ENCODE results near the gene BORCS8. TPM values are rescaled to one million over a fixed set of nuclear protein-coding genes. Genes with fewer than 3 reads are reported as not detected.

BORCS8 gene
- total and polyA plus RNA-seq, 2 of the 13 experiments (the other 11 are each of a cell fraction or from before 2014, with no cell fraction given): 9.6 to 13.3 TPM

- TF ChIP-seq ZNF687 (CRISPR knock-in tag; IDR thresholded peaks at IDR 0.05): peak; percentile 14; the same call in 1 of the 2 replicates
- TF ChIP-seq ZFP82 (CRISPR knock-in tag; IDR thresholded peaks at IDR 0.05; ENCODE audit: borderline replicate concordance): no peak
- TF ChIP-seq HNRNPL (IDR thresholded peaks at IDR 0.05; ENCODE audit: low read depth, low read length): no peak
- no peak for TF ChIP-seq ARNTL (CRISPR knock-in tag; IDR thresholded peaks at IDR 0.05)
- 0 out of 2 replicates have a peak, but pooled peaks have one; percentile 33 for TF ChIP-seq ZBTB46 (CRISPR knock-in tag; IDR thresholded peaks at IDR 0.05; ENCODE audit: borderline replicate concordance)
- no peak for TF ChIP-seq HIVEP1 (CRISPR knock-in tag; IDR thresholded peaks at IDR 0.05)
- no peak for TF ChIP-seq ZNF800 (CRISPR knock-in tag; IDR thresholded peaks at IDR 0.05)
- no peak for TF ChIP-seq ZNF143 (CRISPR knock-in tag; IDR thresholded peaks at IDR 0.05)
- no peak for TF ChIP-seq ZNF766 (CRISPR knock-in tag; IDR thresholded peaks at IDR 0.05; ENCODE audit: borderline replicate concordance)
- no peak for TF ChIP-seq RNF2 (conservative IDR thresholded peaks at IDR 0.05; ENCODE audit: low read depth)
- TF ChIP-seq SALL1 (CRISPR knock-in tag; IDR thresholded peaks at IDR 0.05): 0 out of 2 replicates have a peak, but pooled peaks have one; percentile 39
- no peak for TF ChIP-seq ZBTB38 (CRISPR knock-in tag; IDR thresholded peaks at IDR 0.05)
- no peak for TF ChIP-seq ZBTB7A (CRISPR knock-in tag; IDR thresholded peaks at IDR 0.05)
- TF ChIP-seq RELA (CRISPR knock-in tag; IDR thresholded peaks at IDR 0.05): no peak
- TF ChIP-seq KDM5B (CRISPR knock-in tag; IDR thresholded peaks at IDR 0.05; ENCODE audit: borderline replicate concordance): no peak
- TF ChIP-seq ZFY (CRISPR knock-in tag; IDR thresholded peaks at IDR 0.05): 0 out of 2 replicates have a peak, but pooled peaks have one; percentile 2
- TF ChIP-seq LCORL (IDR thresholded peaks at IDR 0.05): no peak
- no peak for TF ChIP-seq LCORL (CRISPR knock-in tag; IDR thresholded peaks at IDR 0.05)
- no peak for TF ChIP-seq ZNF777 (CRISPR knock-in tag; IDR thresholded peaks at IDR 0.05)
These were observed 52.1 kb downstream of the BORCS8 start (continued) for GRCh38 chr19:19139876-19140229.
